ENCODE data around the gene IL20RB.

DNA sequence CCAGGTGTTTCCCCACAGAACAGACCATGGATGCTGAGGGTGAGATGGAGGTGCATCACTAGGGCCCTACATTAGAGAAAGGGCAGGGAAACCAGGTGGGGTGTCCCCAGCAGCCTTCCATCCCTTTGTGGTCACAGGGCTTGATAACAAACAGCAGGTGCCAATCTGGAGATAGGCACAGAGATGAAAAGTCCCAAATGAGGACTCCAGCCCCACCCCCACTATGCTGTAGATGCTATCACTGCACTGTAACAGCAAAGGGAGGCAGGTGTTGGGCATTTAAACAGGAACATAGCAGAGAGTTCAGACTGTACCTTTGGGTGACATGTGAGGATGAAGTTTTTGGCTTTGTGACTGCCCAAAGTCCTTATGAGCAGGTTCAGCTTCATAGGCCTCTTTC, 21.4 kb downstream of the IL20RB start:
- TF ChIP-seq, protein P1, sequence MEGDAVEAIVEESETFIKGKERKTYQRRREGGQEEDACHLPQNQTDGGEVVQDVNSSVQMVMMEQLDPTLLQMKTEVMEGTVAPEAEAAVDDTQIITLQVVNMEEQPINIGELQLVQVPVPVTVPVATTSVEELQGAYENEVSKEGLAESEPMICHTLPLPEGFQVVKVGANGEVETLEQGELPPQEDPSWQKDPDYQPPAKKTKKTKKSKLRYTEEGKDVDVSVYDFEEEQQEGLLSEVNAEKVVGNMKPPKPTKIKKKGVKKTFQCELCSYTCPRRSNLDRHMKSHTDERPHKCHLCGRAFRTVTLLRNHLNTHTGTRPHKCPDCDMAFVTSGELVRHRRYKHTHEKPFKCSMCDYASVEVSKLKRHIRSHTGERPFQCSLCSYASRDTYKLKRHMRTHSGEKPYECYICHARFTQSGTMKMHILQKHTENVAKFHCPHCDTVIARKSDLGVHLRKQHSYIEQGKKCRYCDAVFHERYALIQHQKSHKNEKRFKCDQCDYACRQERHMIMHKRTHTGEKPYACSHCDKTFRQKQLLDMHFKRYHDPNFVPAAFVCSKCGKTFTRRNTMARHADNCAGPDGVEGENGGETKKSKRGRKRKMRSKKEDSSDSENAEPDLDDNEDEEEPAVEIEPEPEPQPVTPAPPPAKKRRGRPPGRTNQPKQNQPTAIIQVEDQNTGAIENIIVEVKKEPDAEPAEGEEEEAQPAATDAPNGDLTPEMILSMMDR (optimal IDR thresholded peaks at IDR 0.05 in 1 of 3, IDR thresholded peaks at IDR 0.05 in 1 of 3, conservative IDR thresholded peaks at IDR 0.05 in 1 of 3; ENCODE audit: extremely low read depth in 1 of 3, insufficient read depth in 2 of 3, low read length in 3 of 3) = no peak
- TF ChIP-seq EZH2 (IDR thresholded peaks at IDR 0.05; ENCODE audit: low read length) = no peak

Data from keratinocyte (primary cell).